SK-N-SH treated with all-trans-retinoic acid at 6 μM for 48 hours (cell line): ENCODE results near the gene UAP1L1.

Experiments
- ATAC-seq: fragments of 200-7000 bp; cut with Tn5 transposase; 3 replicates; pipeline ENCODE4 v1.9.1; 2020; ENCODE audit warnings: mild to moderate bottlenecking, moderate library complexity
- ARNTL ChIP-seq: fragments of 450-650 bp; formaldehyde crosslinking; IDR thresholded peaks from 2 replicates; pipeline ENCODE4 v1.5.0; 2020; ENCODE audit warnings: low read depth, mild to moderate bottlenecking, moderate library complexity, borderline replicate concordance
- BACH2 ChIP-seq: fragments of 250-450 bp; sonication (Bioruptor Pico); IDR thresholded peaks from 2 replicates; pipeline ENCODE4 v1.9.0; 2021; ENCODE audit warnings: mild to moderate bottlenecking, borderline replicate concordance
- CSDC2 ChIP-seq: fragments of 250-450 bp; sonication (Bioruptor Pico); IDR thresholded peaks from 2 replicates; pipeline ENCODE4 v1.5.0; 2020; ENCODE audit warnings: mild to moderate bottlenecking, moderate library complexity
- CSRNP3 ChIP-seq: fragments of 250-450 bp; sonication (Bioruptor Pico); IDR thresholded peaks from 2 replicates; pipeline ENCODE4 v1.5.1; 2021; ENCODE audit warnings: mild to moderate bottlenecking, moderate library complexity
- ESRRG ChIP-seq: fragments of 250-450 bp; sonication (Bioruptor Pico); IDR thresholded peaks from 2 replicates; pipeline ENCODE4 v1.6.1; 2021; ENCODE audit warnings: mild to moderate bottlenecking
- GLIS3 ChIP-seq: fragments of 250-450 bp; sonication (Bioruptor Pico); IDR thresholded peaks from 2 replicates; pipeline ENCODE4 v1.5.0; 2020; ENCODE audit warnings: mild to moderate bottlenecking, moderate library complexity
- ISL1 ChIP-seq: fragments of 250-450 bp; sonication (Bioruptor Pico); IDR thresholded peaks from 2 replicates; pipeline ENCODE4 v2.1.2; 2022; ENCODE audit warnings: mild to moderate bottlenecking, moderate library complexity
- OSR1 ChIP-seq: fragments of 250-450 bp; sonication (Bioruptor Pico); IDR thresholded peaks from 2 replicates; pipeline ENCODE4 v1.8.0; 2022; ENCODE audit warnings: moderate library complexity, mild to moderate bottlenecking, inconsistent platforms
- PATZ1 ChIP-seq: fragments of 250-450 bp; sonication (Bioruptor Pico); IDR thresholded peaks from 2 replicates; pipeline ENCODE4 v1.8.0; 2020; ENCODE audit warnings: mild to moderate bottlenecking, moderate library complexity, borderline replicate concordance
- PPARA ChIP-seq: fragments of 250-450 bp; sonication (Bioruptor Pico); IDR thresholded peaks from 2 replicates; pipeline ENCODE4 v1.5.0; 2020; ENCODE audit warnings: mild to moderate bottlenecking, borderline replicate concordance
- RARB ChIP-seq: fragments of 250-450 bp; sonication (Bioruptor Pico); IDR thresholded peaks from 2 replicates; pipeline ENCODE4 v1.8.0; 2021; ENCODE audit warnings: mild to moderate bottlenecking, moderate library complexity
- SNAI2 ChIP-seq: fragments of 250-450 bp; sonication (Bioruptor Pico); IDR thresholded peaks from 2 replicates; pipeline ENCODE4 v1.5.0; 2020; ENCODE audit warnings: mild to moderate bottlenecking, moderate library complexity
- TCF4 ChIP-seq: fragments of 250-450 bp; sonication (Bioruptor Pico); IDR thresholded peaks from 2 replicates; pipeline ENCODE4 v1.8.0; 2021; ENCODE audit warnings: mild to moderate bottlenecking, moderate library complexity, borderline replicate concordance
- TOX ChIP-seq: fragments of 250-450 bp; sonication (Bioruptor Pico); IDR thresholded peaks from 2 replicates; pipeline ENCODE4 v1.8.0; 2021; ENCODE audit warnings: mild to moderate bottlenecking, moderate library complexity, borderline replicate concordance
- TSHZ2 ChIP-seq: fragments of 250-450 bp; sonication (Bioruptor Pico); IDR thresholded peaks from 2 replicates; pipeline ENCODE4 v1.5.0; 2020; ENCODE audit warnings: mild to moderate bottlenecking, moderate library complexity
- ZC3H10 ChIP-seq: fragments of 250-450 bp; sonication (Bioruptor Pico); IDR thresholded peaks from 2 replicates; pipeline ENCODE4 v1.5.1; 2021; ENCODE audit warnings: mild to moderate bottlenecking, moderate library complexity
- ZFP30 ChIP-seq: fragments of 450-650 bp; formaldehyde crosslinking; IDR thresholded peaks from 2 replicates; pipeline ENCODE4 v1.5.0; 2022; ENCODE audit warnings: mild to moderate bottlenecking, moderate library complexity
- ZNF565 ChIP-seq: fragments of 450-650 bp; formaldehyde crosslinking; conservative IDR thresholded peaks from 2 replicates; pipeline ENCODE4 v1.5.0; 2020; ENCODE audit warnings: low read depth, mild to moderate bottlenecking, moderate library complexity
- ZNF70 ChIP-seq: fragments of 450-650 bp; formaldehyde crosslinking; IDR thresholded peaks from 2 replicates; pipeline ENCODE4 v1.5.0; 2020; ENCODE audit warnings: mild to moderate bottlenecking, moderate library complexity
- ZNF8 ChIP-seq: fragments of 450-650 bp; formaldehyde crosslinking; IDR thresholded peaks from 2 replicates; pipeline ENCODE4 v1.5.0; 2020; ENCODE audit warnings: mild to moderate bottlenecking, moderate library complexity
- TF ChIP-seq, protein P1 (sequence below): fragments of 250-450 bp; sonication (Bioruptor Pico); IDR thresholded peaks from 2 replicates; pipeline ENCODE4 v1.5.1; 2020; ENCODE audit warnings: low read depth, mild to moderate bottlenecking, moderate library complexity
- TF ChIP-seq, protein P2 (sequence below): fragments of 250-450 bp; sonication (Bioruptor Pico); IDR thresholded peaks from 2 replicates; pipeline ENCODE4 v1.8.0; 2021; ENCODE audit warnings: low read depth, mild to moderate bottlenecking, moderate library complexity, borderline replicate concordance

Gene UAP1L1

DNA sequence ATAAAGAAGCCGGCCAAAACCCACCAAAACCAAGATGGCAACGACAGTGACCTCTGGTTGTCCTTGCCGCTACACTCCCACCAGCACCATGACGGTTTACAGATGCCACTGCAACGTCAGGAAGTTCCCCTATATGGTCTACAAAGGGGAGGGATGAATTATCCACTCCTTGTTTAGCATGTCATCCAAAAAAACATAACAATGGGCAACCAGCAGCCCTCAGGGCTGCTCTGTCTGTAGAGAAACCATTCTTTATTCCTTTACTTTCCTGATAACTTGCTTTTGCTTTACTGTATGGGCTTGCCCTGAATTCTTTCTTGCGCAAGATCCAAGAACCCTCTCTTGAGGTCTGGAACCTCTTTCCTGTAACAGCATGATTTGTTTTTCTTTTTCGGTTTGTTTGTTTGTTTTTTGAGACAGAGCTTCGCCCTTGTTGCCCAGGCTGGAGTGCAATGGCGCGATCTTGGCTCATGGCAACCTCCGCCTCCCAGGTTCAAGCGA lies 2.0 kb upstream of the UAP1L1 start (continued):
- TF ChIP-seq, protein P1, sequence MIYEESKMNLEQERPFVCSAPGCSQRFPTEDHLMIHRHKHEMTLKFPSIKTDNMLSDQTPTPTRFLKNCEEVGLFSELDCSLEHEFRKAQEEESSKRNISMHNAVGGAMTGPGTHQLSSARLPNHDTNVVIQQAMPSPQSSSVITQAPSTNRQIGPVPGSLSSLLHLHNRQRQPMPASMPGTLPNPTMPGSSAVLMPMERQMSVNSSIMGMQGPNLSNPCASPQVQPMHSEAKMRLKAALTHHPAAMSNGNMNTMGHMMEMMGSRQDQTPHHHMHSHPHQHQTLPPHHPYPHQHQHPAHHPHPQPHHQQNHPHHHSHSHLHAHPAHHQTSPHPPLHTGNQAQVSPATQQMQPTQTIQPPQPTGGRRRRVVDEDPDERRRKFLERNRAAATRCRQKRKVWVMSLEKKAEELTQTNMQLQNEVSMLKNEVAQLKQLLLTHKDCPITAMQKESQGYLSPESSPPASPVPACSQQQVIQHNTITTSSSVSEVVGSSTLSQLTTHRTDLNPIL (CRISPR knock-in tag): no peak
- no peak for TF ChIP-seq RARB (CRISPR knock-in tag)
- no peak for TF ChIP-seq ESRRG (CRISPR knock-in tag)
- no peak for TF ChIP-seq TOX
- no peak for TF ChIP-seq ZNF8 (CRISPR knock-in tag)
- TF ChIP-seq ZNF70: no peak
- TF ChIP-seq CSDC2 (CRISPR knock-in tag): no peak

- no peak; the same call in 2 of the 3 replicates for ATAC-seq
- TF ChIP-seq ISL1 (CRISPR knock-in tag): no peak
- no peak for TF ChIP-seq BACH2 (CRISPR knock-in tag)
- TF ChIP-seq CSRNP3 (CRISPR knock-in tag): no peak
- TF ChIP-seq ZFP30 (CRISPR knock-in tag): no peak
- TF ChIP-seq ZNF70: no peak
- TF ChIP-seq TCF4 (CRISPR knock-in tag): no peak
- TF ChIP-seq PATZ1 (CRISPR knock-in tag): no peak
- no peak for TF ChIP-seq ARNTL (CRISPR knock-in tag)
- no peak for TF ChIP-seq SNAI2 (CRISPR knock-in tag)
- TF ChIP-seq, protein P1 (CRISPR knock-in tag): no peak
- TF ChIP-seq PPARA (CRISPR knock-in tag): no peak
- TF ChIP-seq GLIS3: no peak
- TF ChIP-seq OSR1 (CRISPR knock-in tag): no peak
- TF ChIP-seq ZNF8 (CRISPR knock-in tag): no peak
- TF ChIP-seq, protein P2, sequence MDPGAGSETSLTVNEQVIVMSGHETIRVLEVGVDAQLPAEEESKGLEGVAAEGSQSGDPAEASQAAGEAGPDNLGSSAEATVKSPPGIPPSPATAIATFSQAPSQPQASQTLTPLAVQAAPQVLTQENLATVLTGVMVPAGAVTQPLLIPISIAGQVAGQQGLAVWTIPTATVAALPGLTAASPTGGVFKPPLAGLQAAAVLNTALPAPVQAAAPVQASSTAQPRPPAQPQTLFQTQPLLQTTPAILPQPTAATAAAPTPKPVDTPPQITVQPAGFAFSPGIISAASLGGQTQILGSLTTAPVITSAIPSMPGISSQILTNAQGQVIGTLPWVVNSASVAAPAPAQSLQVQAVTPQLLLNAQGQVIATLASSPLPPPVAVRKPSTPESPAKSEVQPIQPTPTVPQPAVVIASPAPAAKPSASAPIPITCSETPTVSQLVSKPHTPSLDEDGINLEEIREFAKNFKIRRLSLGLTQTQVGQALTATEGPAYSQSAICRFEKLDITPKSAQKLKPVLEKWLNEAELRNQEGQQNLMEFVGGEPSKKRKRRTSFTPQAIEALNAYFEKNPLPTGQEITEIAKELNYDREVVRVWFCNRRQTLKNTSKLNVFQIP: no peak
- no peak for TF ChIP-seq ZC3H10
- TF ChIP-seq ZNF565 (CRISPR knock-in tag): no peak
- TF ChIP-seq TSHZ2 (CRISPR knock-in tag): no peak
- no peak for TF ChIP-seq CSDC2 (CRISPR knock-in tag)
- no peak for TF ChIP-seq ESRRG (CRISPR knock-in tag)
Measured at GRCh38 chr9:137076636-137077009, 694 bp upstream of the UAP1L1 start.
